ENCODE data around the gene RAB35. TPM values are rescaled to one million over a fixed set of nuclear protein-coding genes. Genes with fewer than 3 reads are reported as not detected.

The RAB35 gene
- total and polyA plus RNA-seq, 2 of the 4 experiments (the other 2 are of a cell fraction) = 32.6 to 49.6 TPM

DNA sequence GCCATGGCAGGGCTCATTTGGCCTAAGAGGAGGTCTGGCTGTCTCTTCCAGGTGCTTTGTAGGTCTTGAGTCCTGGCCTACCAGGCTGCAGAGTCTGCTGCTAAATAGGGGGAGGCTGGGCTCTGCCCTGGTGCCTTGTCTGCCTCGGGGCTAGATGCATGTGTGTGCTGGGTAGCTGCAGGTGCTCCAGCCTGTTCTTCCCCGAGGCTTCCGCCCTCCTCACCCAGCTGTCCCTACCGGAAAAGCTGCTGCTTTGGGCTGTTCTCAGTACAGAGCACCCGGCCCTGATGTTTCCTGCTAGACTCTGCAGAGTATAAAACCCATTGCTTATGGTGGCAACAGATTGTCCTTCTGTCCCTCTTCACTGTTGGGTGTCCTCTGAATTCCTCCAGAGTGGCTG, 37.7 kb downstream of the RAB35 start:
- intact Hi-C loops (cut with micrococcal nuclease) (no loop called here), in situ Hi-C loops (cut with MboI; ENCODE audit: low sequenced_read_pairs) (no loop called here), dilution Hi-C loops (cut with HindIII; ENCODE audit: low sequenced_read_pairs, unreplicated experiment) (no loop called here)
- no peak overlapping the region for H4K5ac ChIP-seq (ENCODE audit: low read depth, low read length)
- H4K8ac ChIP-seq (ENCODE audit: low read depth in 2 of 2, low read length in 2 of 2) = no peak overlapping the region
- H4K20me1 ChIP-seq (ENCODE audit: insufficient read depth, low read length) = no peaks in the 10 kb centered on the region
- BruUV-seq (replicated peaks) = no TSS peak
- no peak overlapping the region for H3K18ac ChIP-seq (ENCODE audit: low read depth, low read length)
- 56% methylated on average over 2 of the region's 5 CpGs; no CpG with 5 or more reads in 1 of the 2 experiments for WGBS, 2 experiments (ENCODE audit: extremely low coverage in 2 of 2, insufficient read length in 1 of 2)
- no peak for ATAC-seq (ENCODE audit: low read depth)
- H3K23ac ChIP-seq (ENCODE audit: low read depth, low read length) = no peak overlapping the region
- H2BK120ac ChIP-seq (ENCODE audit: low read depth, low read length) = no peak overlapping the region
- H2AK5ac ChIP-seq (ENCODE audit: low read depth, low read length) = no peak overlapping the region
- no peak overlapping the region for H3K27ac ChIP-seq (ENCODE audit: insufficient read depth, low read length)
- H2BK5ac ChIP-seq (ENCODE audit: low read depth, low read length, poor library complexity, severe bottlenecking) = no peak overlapping the region
- no peak overlapping the region for H3K9ac ChIP-seq (ENCODE audit: low read depth, low read length)
- H3K4ac ChIP-seq (ENCODE audit: low read depth, low read length) = no peak overlapping the region
- H2BK15ac ChIP-seq (ENCODE audit: low read depth, low read length) = no peak overlapping the region
- H2AFZ ChIP-seq (replicated peaks; ENCODE audit: low read length, poor library complexity) = no peak overlapping the region
- H2BK20ac ChIP-seq (ENCODE audit: low read depth, low read length) = no peak overlapping the region
- no peak overlapping the region for H3K14ac ChIP-seq (replicated peaks; ENCODE audit: low read depth, low read length)
- H3K27me3 ChIP-seq (ENCODE audit: control insufficient read depth, insufficient read depth, low read length) = peaks cover 25% of the 10 kb centered on the region
- H4K91ac ChIP-seq (ENCODE audit: insufficient read depth, low read depth, low read length) = no peak overlapping the region
- TF ChIP-seq FOS (IDR thresholded peaks at IDR 0.05; ENCODE audit: low read depth, low read length) = no peak
- no peak for TF ChIP-seq POLR2A (IDR thresholded peaks at IDR 0.05; ENCODE audit: low read depth, low read length)
- no peak for TF ChIP-seq CTCF (conservative IDR thresholded peaks at IDR 0.05; ENCODE audit: low read depth, low read length)
- TF ChIP-seq MAZ (IDR thresholded peaks at IDR 0.05; ENCODE audit: borderline replicate concordance, low read depth, low read length) = no peak
- no peak for TF ChIP-seq RFX5 (IDR thresholded peaks at IDR 0.05; ENCODE audit: low read depth, low read length)
- no peak for TF ChIP-seq CHD1 (IDR thresholded peaks at IDR 0.05; ENCODE audit: low read depth, low read length)
- DNase-seq = no peak
- H3K36me3 ChIP-seq (ENCODE audit: control insufficient read depth, insufficient read depth, low read length) = no peaks in the 10 kb centered on the region
- no peaks in the 10 kb centered on the region for H3K9me3 ChIP-seq (ENCODE audit: control insufficient read depth, insufficient read depth, low read length)
- H3K79me1 ChIP-seq (ENCODE audit: low read depth in 1 of 2, low read length in 2 of 2) = no peaks in the 10 kb centered on the region
- ChIA-PET CTCF (interaction anchor here (0.5 kb wide), 1 partner anchor 31 kb away, joined by 3 read pairs; no protein-coding TSS in a partner anchor), POLR2A (ENCODE audit: unreplicated experiment) (no interaction called here)
- H3K4me2 ChIP-seq (ENCODE audit: low read depth, low read length) = no peak overlapping the region
- no peak overlapping the region for H3K4me3 ChIP-seq (ENCODE audit: insufficient read depth, low read depth, low read length)
- H2AK9ac ChIP-seq (replicated peaks; ENCODE audit: low read depth, low read length, poor library complexity) = no peak overlapping the region
- H3K9me1 ChIP-seq (ENCODE audit: insufficient read depth, low read length) = no peaks in the 10 kb centered on the region
- H3K56ac ChIP-seq (ENCODE audit: extremely low read depth, insufficient read depth, low read length) = no peak overlapping the region
- H3K4me1 ChIP-seq (ENCODE audit: control insufficient read depth, insufficient read depth, low read length) = no peaks in the 10 kb centered on the region

Measured in IMR-90 (cell line).